Fibroblast of mammary gland (primary cell): Measurements from ENCODE around the gene DACH2.
"Not testable (repeated sequence)": the region's sequence is repeated elsewhere in the genome, so short reads cannot be mapped to it uniquely, and the experiment has no call there.

Experiments
- DNase-seq: peaks from one replicate; pipeline ENCODE4 v3.0.0-alpha.2; 2010; ENCODE audit warnings: low read depth
- H3K4me3 ChIP-seq: 2 replicates; pipeline ENCODE4 v1.5.1; 2011; ENCODE audit warnings: low read depth, mild to moderate bottlenecking, low read length, moderate library complexity; ENCODE audit not compliant: control insufficient read depth
- TF ChIP-seq, protein P1 (sequence below): conservative IDR thresholded peaks from 2 replicates; pipeline ENCODE4 v1.5.1; 2011; ENCODE audit warnings: low read depth, low read length, inconsistent platforms; ENCODE audit not compliant: control insufficient read depth, insufficient read depth

DACH2 gene

DNA sequence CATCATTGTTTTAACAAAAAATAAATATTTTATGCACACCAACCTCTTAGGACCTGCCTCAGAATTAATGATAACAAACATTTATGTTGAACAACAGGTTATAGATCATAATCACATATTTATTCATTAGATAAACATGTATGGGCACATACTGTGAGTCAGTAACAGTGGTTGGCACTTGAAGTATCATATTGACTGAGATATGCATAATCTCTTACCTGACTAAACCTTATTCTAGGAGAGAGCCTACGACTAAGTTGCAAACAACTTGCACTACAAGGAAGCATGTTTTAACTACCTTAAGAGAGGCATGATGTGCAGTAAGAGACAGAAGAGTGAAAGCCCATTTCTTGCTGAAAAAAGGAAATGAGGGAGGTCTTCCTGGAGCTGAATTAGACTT, 6.5 kb upstream of the DACH2 start:
- TF ChIP-seq, protein P1, sequence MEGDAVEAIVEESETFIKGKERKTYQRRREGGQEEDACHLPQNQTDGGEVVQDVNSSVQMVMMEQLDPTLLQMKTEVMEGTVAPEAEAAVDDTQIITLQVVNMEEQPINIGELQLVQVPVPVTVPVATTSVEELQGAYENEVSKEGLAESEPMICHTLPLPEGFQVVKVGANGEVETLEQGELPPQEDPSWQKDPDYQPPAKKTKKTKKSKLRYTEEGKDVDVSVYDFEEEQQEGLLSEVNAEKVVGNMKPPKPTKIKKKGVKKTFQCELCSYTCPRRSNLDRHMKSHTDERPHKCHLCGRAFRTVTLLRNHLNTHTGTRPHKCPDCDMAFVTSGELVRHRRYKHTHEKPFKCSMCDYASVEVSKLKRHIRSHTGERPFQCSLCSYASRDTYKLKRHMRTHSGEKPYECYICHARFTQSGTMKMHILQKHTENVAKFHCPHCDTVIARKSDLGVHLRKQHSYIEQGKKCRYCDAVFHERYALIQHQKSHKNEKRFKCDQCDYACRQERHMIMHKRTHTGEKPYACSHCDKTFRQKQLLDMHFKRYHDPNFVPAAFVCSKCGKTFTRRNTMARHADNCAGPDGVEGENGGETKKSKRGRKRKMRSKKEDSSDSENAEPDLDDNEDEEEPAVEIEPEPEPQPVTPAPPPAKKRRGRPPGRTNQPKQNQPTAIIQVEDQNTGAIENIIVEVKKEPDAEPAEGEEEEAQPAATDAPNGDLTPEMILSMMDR: no peak
- no peak overlapping the region for H3K4me3 ChIP-seq
- no peak for DNase-seq

DNA sequence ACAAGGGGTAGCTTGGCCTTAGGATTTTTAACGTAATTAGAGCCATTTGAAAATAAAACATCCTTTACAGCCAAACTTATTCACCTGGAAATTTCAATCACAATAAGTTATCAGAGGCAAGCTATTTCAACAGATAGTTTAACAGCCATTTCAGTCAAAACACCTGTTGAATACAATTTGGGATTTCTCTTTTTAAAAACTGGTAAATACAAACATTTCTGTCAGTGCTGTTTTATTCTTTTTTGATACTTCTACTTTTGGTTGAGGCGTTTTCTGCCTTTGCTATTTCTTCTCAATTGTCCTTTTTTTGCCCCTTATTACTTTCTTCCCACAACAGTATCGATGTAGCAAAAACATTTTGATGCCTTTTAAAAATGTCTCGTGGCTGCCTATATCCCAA, 2.1 kb upstream of the DACH2 start:
- no peak for DNase-seq
- H3K4me3 ChIP-seq: no peak overlapping the region
- TF ChIP-seq, protein P1: no peak

DNA sequence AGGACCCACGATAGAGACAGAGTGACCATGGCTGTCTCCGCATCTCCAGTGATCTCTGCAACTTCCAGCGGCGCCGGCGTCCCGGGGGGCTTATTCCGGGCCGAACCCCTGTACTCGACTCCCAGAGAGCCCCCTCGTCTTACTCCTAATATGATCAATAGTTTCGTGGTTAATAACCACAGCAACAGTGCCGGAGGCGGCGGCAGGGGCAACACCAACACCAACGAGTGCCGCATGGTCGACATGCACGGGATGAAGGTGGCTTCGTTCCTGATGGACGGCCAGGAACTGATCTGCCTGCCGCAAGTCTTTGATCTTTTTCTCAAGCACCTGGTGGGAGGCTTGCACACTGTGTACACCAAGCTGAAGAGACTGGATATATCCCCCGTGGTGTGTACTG, 343 bp downstream of the DACH2 start:
- TF ChIP-seq, protein P1: no peak
- no peak for DNase-seq
- H3K4me3 ChIP-seq: no peak overlapping the region

DNA sequence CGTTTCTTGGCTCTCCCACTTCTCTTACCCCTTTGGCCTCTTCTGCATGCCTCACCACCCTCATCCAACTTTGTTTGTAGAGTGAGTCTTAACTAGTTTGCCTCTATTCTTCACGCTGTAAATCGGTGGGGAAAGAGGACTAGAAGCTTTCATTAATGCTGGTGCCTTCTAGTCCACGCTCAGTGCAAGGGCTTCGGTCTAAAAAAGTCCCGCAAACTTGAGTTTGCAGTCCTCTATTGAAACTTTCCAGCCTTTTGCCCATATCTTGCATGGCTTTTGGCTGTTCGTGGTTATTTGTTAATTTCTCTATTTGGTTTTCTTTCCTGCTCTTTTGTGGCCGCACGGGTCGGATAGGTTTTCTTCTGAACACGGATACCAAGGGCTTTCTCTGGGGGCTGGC, 868 bp downstream of the DACH2 start:
- DNase-seq: no peak
- H3K4me3 ChIP-seq: no peak overlapping the region
- TF ChIP-seq, protein P1: no peak

DNA sequence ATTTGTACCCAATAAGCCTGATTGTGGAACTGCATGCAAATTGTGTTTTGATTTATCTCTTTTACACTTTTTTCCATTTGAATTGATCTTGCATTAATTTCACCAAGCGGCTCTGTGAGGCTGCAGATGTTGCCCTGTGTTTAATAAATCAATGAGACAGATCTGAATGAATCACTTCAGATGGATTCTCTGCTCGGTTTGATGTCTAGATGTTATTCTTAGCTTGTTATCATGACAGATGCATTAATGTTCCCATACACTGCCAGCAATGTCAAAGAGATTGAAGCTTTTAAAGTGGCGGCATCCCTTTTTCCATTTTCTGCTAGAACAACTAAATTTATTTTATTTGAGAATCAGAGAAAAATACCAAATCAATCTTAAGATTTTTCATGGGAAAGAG, 6.3 kb downstream of the DACH2 start:
- TF ChIP-seq, protein P1: no peak
- DNase-seq: no peak

DNA sequence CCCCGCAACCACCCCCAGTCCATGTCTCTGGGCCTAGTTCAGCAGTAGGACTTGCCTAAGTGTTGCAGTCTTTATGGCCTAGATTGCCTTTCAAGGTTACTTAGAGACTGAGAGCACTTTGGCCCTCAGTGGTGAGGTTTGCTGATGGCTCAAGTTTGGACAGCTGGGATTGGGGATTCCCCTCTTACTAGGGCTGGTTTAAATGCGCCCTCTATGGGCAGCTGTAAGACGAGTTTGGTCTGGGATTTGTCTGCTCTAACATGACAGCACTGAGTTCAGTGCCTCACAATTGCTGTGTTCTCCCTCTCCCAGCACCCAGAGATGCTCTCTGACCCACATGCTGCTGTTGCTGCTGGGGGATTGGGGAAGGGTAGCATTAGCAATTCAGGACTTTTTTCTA, 23.1 kb downstream of the DACH2 start:
- DNase-seq: peak; percentile 12
- H3K4me3 ChIP-seq: no peak overlapping the region
- TF ChIP-seq, protein P1: peak; percentile 18

More for the DNA sequence above, 6.3 kb downstream of the DACH2 start:
- H3K4me3 ChIP-seq: no peak overlapping the region

DNA sequence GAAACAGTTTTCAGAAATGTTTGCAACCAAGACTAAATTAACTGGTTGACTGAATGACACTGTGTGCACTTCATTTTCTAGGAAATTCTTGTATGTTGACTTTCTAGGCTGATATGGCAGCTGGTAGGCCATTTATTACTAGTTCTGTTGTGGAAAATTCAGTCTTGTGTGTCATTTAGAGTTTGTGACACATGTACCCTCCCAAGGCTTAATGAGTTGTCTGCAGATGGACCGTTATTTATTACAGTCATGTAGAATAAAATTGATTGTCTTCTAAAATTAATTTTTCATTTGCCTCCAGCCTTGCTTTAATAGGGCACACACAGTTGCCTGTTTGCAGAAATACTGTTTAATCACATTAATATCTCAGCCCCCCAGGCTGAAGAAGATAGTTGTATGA, 30.7 kb downstream of the DACH2 start:
- DNase-seq: no peak
- TF ChIP-seq, protein P1: no peak

DNA sequence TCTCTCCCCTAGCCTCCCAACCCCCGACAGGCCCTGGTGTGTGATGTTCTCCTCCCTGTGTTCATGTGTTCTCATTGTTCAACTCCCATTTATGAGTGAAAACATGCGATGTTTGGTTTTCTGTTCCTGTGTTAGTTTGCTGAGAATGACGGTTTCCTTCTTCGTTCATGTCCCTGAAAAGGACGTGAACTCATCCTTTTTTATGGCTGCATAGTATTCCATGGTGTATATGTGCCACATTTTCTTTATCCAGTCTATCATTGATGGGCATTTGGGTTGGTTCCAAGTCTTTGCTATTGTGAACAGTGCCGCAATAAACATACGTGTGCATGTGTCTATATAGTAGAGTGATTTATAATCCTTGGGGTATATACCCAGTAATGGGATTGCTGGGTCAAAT, 33.1 kb downstream of the DACH2 start:
- H3K4me3 ChIP-seq, DNase-seq: not testable (repeated sequence)

More for the DNA sequence above, 30.7 kb downstream of the DACH2 start:
- H3K4me3 ChIP-seq: no peak overlapping the region
